CD4-positive, CD25-positive, alpha-beta regulatory T cell (primary cell): ENCODE results near the gene B4GALNT2. TPM values are rescaled to one million over a fixed set of nuclear protein-coding genes. Genes with fewer than 3 reads are reported as not detected.

Source experiments
- ATAC-seq, 2 donors: fragments of 150-1000 bp; cut with Tn5 transposase; one replicate each; pipeline ENCODE4 v1.10.0; 2021; ENCODE audit warnings: low read depth in 2 of 2, moderate number of reproducible peaks in 2 of 2, moderate library complexity in 1 of 2
- DNase-seq, 3 donors: peaks; one replicate each; pipeline versions ENCODE4 v3.0.0 to v3.0.0-alpha.2; 2012 to 2022; ENCODE audit warnings: mixed read lengths in 1 of 3
- H3K27ac ChIP-seq: one replicate; pipeline ENCODE4 v1.7.0; 2013; ENCODE audit warnings: mild to moderate bottlenecking, low read length; ENCODE audit not compliant: insufficient read depth, poor library complexity, severe bottlenecking
- H3K27me3 ChIP-seq: one replicate; pipeline ENCODE4 v1.7.0; 2013; ENCODE audit warnings: low read length; ENCODE audit not compliant: control insufficient read depth, insufficient read depth
- H3K36me3 ChIP-seq: one replicate; pipeline ENCODE4 v1.7.0; 2013; ENCODE audit warnings: mild to moderate bottlenecking, low read length, moderate library complexity; ENCODE audit not compliant: control insufficient read depth, insufficient read depth
- H3K4me1 ChIP-seq: 2 replicates; pipeline ENCODE4 v1.7.0; 2013; ENCODE audit warnings: mild to moderate bottlenecking, low read length; ENCODE audit not compliant: insufficient read depth, control insufficient read depth, poor library complexity, severe bottlenecking
- H3K4me3 ChIP-seq: one replicate; pipeline ENCODE4 v1.7.0; 2013; ENCODE audit warnings: low read depth, mild to moderate bottlenecking, low read length, moderate library complexity
- H3K9me3 ChIP-seq, 2 experiments: 1 replicate in 1 of 2; 2 replicates in 1 of 2; pipeline ENCODE4 v1.7.0; 2013; ENCODE audit warnings: low read length in 2 of 2, mild to moderate bottlenecking in 1 of 2, moderate library complexity in 1 of 2; ENCODE audit not compliant: control insufficient read depth in 2 of 2
- H3K27ac Mint-ChIP-seq, 3 donors: one replicate each; pipeline ENCODE4 v1.8.0; 2020 to 2022; ENCODE audit warnings: mild to moderate bottlenecking in 3 of 3, mixed read lengths in 3 of 3, moderate library complexity in 2 of 3
- H3K27me3 Mint-ChIP-seq: one replicate; pipeline ENCODE4 v1.8.0; 2022; ENCODE audit warnings: mild to moderate bottlenecking, mixed read lengths
- H3K36me3 Mint-ChIP-seq: one replicate; pipeline ENCODE4 v1.8.0; 2020; ENCODE audit warnings: mixed read lengths
- H3K4me1 Mint-ChIP-seq, 4 donors: one replicate each; pipeline ENCODE4 v1.8.0; 2020 to 2022; ENCODE audit warnings: mixed read lengths in 4 of 4, mild to moderate bottlenecking in 1 of 4
- H3K4me3 Mint-ChIP-seq, 4 donors: one replicate each; pipeline ENCODE4 v1.8.0; 2020 to 2022; ENCODE audit warnings: mild to moderate bottlenecking in 4 of 4, mixed read lengths in 4 of 4, moderate library complexity in 3 of 4
- H3K9me3 Mint-ChIP-seq, 7 donors: one replicate each; pipeline ENCODE4 v1.8.0; 2020 to 2022; ENCODE audit warnings: mixed read lengths in 7 of 7, mild to moderate bottlenecking in 3 of 7, moderate library complexity in 2 of 7
- polyA plus RNA-seq, 4 donors: library from polyadenylated mRNA; unstranded; fragments of 300-500 nt; fragmentation: Illumina TruSeq; gene quantifications; one replicate each; pipeline ENCODE4 v1.2.3, GENCODE V29; 2021
- total RNA-seq: library from RNA; stranded (reverse); gene quantifications from one replicate; pipeline ENCODE4 v1.2.3, GENCODE V29; 2022

The B4GALNT2 gene
- total and polyA plus RNA-seq, 5 donors from 2014 or later = not detected

GRCh38 chr17:49204516-49204915 lies 71.9 kb downstream of the B4GALNT2 start:
- Mint-ChIP-seq H3K27ac (no peak overlapping the region), H3K4me3 (no peak overlapping the region), H3K9me3 (no peaks in the 10 kb centered on the region), H3K4me1 (peaks cover 0 to 16% (median 12%) of the 10 kb centered on the region in 4 donors), H3K36me3 (peaks cover 12% of the 10 kb centered on the region), H3K27me3 (peaks cover 4% of the 10 kb centered on the region)
- H3K4me3 ChIP-seq = no peak overlapping the region
- no peaks in the 10 kb centered on the region for H3K27me3 ChIP-seq
- no peak for ATAC-seq
- H3K27ac ChIP-seq = no peak overlapping the region
- no peak for DNase-seq
- H3K36me3 ChIP-seq = no peaks in the 10 kb centered on the region
- H3K9me3 ChIP-seq = no peaks in the 10 kb centered on the region
- peaks cover 11% of the 10 kb centered on the region for H3K4me1 ChIP-seq

GRCh38 chr17:49209061-49209571 lies 76.5 kb downstream of the B4GALNT2 start:
- ATAC-seq (no peak), DNase-seq (peak in 1 of 3 donors; percentile 44)
- Histone ChIP-seq H3K27ac (peak overlapping the region; percentile 77), H3K9me3 (no peaks in the 10 kb centered on the region), H3K36me3 (no peaks in the 10 kb centered on the region), H3K27me3 (no peaks in the 10 kb centered on the region), H3K4me1 (peaks cover 43% of the 10 kb centered on the region), H3K4me3 (peak overlapping the region; percentile 42)
- H3K4me1 Mint-ChIP-seq = peaks cover 5 to 61% (median 42%) of the 10 kb centered on the region in 4 donors
- peak overlapping the region; percentile 91 to 99 (median 95) for H3K4me3 Mint-ChIP-seq
- no peaks in the 10 kb centered on the region for H3K27me3 Mint-ChIP-seq
- no peaks in the 10 kb centered on the region for H3K9me3 Mint-ChIP-seq
- H3K27ac Mint-ChIP-seq = peak overlapping the region; percentile 80 to 99 (median 86)
- peaks cover 5% of the 10 kb centered on the region for H3K36me3 Mint-ChIP-seq

- Histone ChIP-seq H3K4me1 (peaks cover 52% of the 10 kb centered on the region), H3K27ac (peak within 1 kb of the TSS; percentile 77), H3K36me3 (no peaks in the 10 kb centered on the region), H3K27me3 (no peaks in the 10 kb centered on the region), H3K4me3 (peak within 1 kb of the TSS; percentile 78), H3K9me3 (no peaks in the 10 kb centered on the region)
- ATAC-seq (peak; percentile 86 to 92), DNase-seq (peak; percentile 24 to 82 (median 59))
- Mint-ChIP-seq H3K27ac (peak within 1 kb of the TSS; percentile 80 to 99 (median 86)), H3K4me1 (peaks cover 5 to 73% (median 50%) of the 10 kb centered on the region in 4 donors), H3K36me3 (peaks cover under 1% of the 10 kb centered on the region), H3K4me3 (peak within 1 kb of the TSS; percentile 91 to 99 (median 95)), H3K9me3 (no peaks in the 10 kb centered on the region), H3K27me3 (no peaks in the 10 kb centered on the region)
These were observed 77.8 kb downstream of the B4GALNT2 start, which contains the start of the genes ABI3 and GNGT2 for GRCh38 chr17:49210158-49211029. Gene ABI3, plus strand, starts transcription at chr17:49210707. Its CDS starts 18 bp downstream, at chr17:49210725. Gene GNGT2, minus strand, starts transcription at chr17:49210574. Its CDS starts 3,152 bp downstream, at chr17:49207422.

- Mint-ChIP-seq H3K4me3 (peak overlapping the region in 3 of 4 donors; percentile 59 to 99 (median 70)), H3K27me3 (no peaks in the 10 kb centered on the region), H3K27ac (peak overlapping the region; percentile 9 to 79 (median 78)), H3K36me3 (peaks cover 7% of the 10 kb centered on the region), H3K4me1 (peaks cover 9 to 91% (median 67%) of the 10 kb centered on the region in 4 donors), H3K9me3 (no peaks in the 10 kb centered on the region)
- peak overlapping the region; percentile 52 for H3K4me3 ChIP-seq
- H3K9me3 ChIP-seq = no peaks in the 10 kb centered on the region
- H3K36me3 ChIP-seq = no peaks in the 10 kb centered on the region
- no peak for ATAC-seq
- no peaks in the 10 kb centered on the region for H3K27me3 ChIP-seq
- no peak overlapping the region for H3K27ac ChIP-seq
- no peak for DNase-seq
- peaks cover 76% of the 10 kb centered on the region for H3K4me1 ChIP-seq
These were observed 80.8 kb downstream of the B4GALNT2 start for GRCh38 chr17:49213399-49213798.

GRCh38 chr17:49213847-49214246 lies 81.3 kb downstream of the B4GALNT2 start:
- Histone ChIP-seq H3K4me1 (peaks cover 77% of the 10 kb centered on the region), H3K27me3 (no peaks in the 10 kb centered on the region), H3K9me3 (no peaks in the 10 kb centered on the region), H3K36me3 (no peaks in the 10 kb centered on the region), H3K27ac (no peak overlapping the region), H3K4me3 (no peak overlapping the region)
- ATAC-seq (no peak), DNase-seq (no peak)
- peaks cover 0 to 1% (median 0%) of the 10 kb centered on the region in 7 donors for H3K9me3 Mint-ChIP-seq
- peak overlapping the region; percentile 9 to 79 (median 78) for H3K27ac Mint-ChIP-seq
- H3K36me3 Mint-ChIP-seq = peaks cover 7% of the 10 kb centered on the region
- no peaks in the 10 kb centered on the region for H3K27me3 Mint-ChIP-seq
- peaks cover 9 to 92% (median 67%) of the 10 kb centered on the region in 4 donors for H3K4me1 Mint-ChIP-seq
- H3K4me3 Mint-ChIP-seq = peak overlapping the region in 2 of 4 donors; percentile 59 to 99

GRCh38 chr17:49214676-49215360 lies 82.2 kb downstream of the B4GALNT2 start:
- H3K9me3 Mint-ChIP-seq = peaks cover 0 to 2% (median 0%) of the 10 kb centered on the region in 7 donors
- H3K4me3 Mint-ChIP-seq = peak overlapping the region in 3 of 4 donors; percentile 60 to 81 (median 67)
- DNase-seq = no peak
- no peaks in the 10 kb centered on the region for H3K9me3 ChIP-seq
- no peak overlapping the region for H3K4me3 ChIP-seq
- H3K36me3 Mint-ChIP-seq = peaks cover 7% of the 10 kb centered on the region
- H3K4me1 Mint-ChIP-seq = peaks cover 9 to 92% (median 62%) of the 10 kb centered on the region in 4 donors
- no peaks in the 10 kb centered on the region for H3K27me3 ChIP-seq
- no peak overlapping the region for H3K27ac ChIP-seq
- no peak for ATAC-seq
- H3K27ac Mint-ChIP-seq = peak overlapping the region; percentile 43 to 82 (median 56)
- no peaks in the 10 kb centered on the region for H3K36me3 ChIP-seq
- no peaks in the 10 kb centered on the region for H3K27me3 Mint-ChIP-seq
- H3K4me1 ChIP-seq = peaks cover 77% of the 10 kb centered on the region

GRCh38 chr17:49216482-49216881 lies 83.9 kb downstream of the B4GALNT2 start:
- Histone ChIP-seq H3K27ac (peak overlapping the region; percentile 7), H3K27me3 (no peaks in the 10 kb centered on the region), H3K4me3 (no peak overlapping the region), H3K9me3 (no peaks in the 10 kb centered on the region), H3K4me1 (peaks cover 62% of the 10 kb centered on the region), H3K36me3 (no peaks in the 10 kb centered on the region)
- H3K36me3 Mint-ChIP-seq = peaks cover 7% of the 10 kb centered on the region
- H3K4me1 Mint-ChIP-seq = peaks cover 4 to 79% (median 55%) of the 10 kb centered on the region in 4 donors
- peak overlapping the region; percentile 45 to 86 (median 80) for H3K27ac Mint-ChIP-seq
- H3K27me3 Mint-ChIP-seq = no peaks in the 10 kb centered on the region
- peak overlapping the region in 3 of 4 donors; percentile 2 to 80 (median 71) for H3K4me3 Mint-ChIP-seq
- H3K9me3 Mint-ChIP-seq = peaks cover 0 to 2% (median 0%) of the 10 kb centered on the region in 7 donors
- no peak for ATAC-seq
- no peak for DNase-seq
